GM12801 (cell line): ENCODE results near the gene LRRC4C.

Experiments
- CTCF ChIP-seq: IDR thresholded peaks from one replicate; pipeline ENCODE4 v1.5.1; 2011; ENCODE audit warnings: control low read depth; ENCODE audit not compliant: insufficient read length; ENCODE audit errors: extremely low read depth

Gene LRRC4C

GRCh38 chr11:40095446-40095845, 1364.0 kb downstream of the LRRC4C start:
- TF ChIP-seq CTCF, result no peak

- no peak for TF ChIP-seq CTCF
Observed at GRCh38 chr11:40094954-40095353, 1364.5 kb downstream of the LRRC4C start.

- no peak for TF ChIP-seq CTCF
Observed at GRCh38 chr11:40080434-40080833, 1379.0 kb downstream of the LRRC4C start.
